ENCODE measurements around the gene DCC. TPM values are rescaled to one million over a fixed set of nuclear protein-coding genes. Genes with fewer than 3 reads are reported as not detected.

The DCC gene
- total RNA-seq, 1 experiment from 2014 or later: not detected

DNA sequence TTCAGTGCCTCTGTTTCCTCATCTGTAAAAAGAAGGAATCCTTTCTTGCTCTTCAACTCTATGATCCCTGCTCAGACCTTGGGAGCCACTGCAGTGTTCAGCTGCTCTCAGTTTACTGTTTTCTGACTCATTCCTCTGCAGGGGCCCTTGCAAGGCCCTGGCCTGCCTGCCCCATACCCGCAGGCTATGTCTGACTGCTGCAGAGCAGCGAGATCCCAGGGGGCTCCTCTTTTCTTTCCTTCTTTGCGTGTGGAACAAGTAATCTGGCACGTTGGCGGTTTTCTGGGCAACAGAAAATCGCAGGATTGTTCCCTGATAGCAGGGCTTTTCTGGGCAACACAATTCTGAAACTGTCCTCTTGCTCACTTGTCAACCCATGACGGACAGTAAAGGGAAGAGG is 376.0 kb downstream of the DCC start:
- no peaks in the 10 kb centered on the region for H3K4me1 ChIP-seq (ENCODE audit: control insufficient read depth in 1 of 2, insufficient read depth in 2 of 2, low read length in 2 of 2)
- intact Hi-C loops (cut with micrococcal nuclease): no loop called here
- no peak overlapping the region for H3K9ac ChIP-seq (ENCODE audit: low read length)

DNA sequence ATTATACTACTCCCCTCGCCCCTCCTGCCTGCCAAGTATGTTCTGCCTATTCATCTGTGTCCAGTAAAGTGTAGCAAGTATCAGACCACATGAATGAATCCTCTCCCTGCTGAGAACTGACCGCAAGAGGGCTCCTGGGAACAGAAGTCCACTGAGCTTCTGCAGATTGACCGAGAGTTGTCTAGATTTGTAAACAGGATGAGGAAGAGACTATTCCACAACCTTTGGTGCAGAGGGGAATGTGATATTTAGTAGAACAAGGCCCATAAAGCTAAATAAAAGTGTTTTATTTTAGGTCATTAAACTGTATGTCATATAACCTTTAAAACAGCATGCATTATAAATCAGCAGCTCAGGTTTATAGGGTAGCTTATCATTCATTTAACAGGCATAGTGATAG is 377.0 kb downstream of the DCC start:
- H3K4me1 ChIP-seq (ENCODE audit: control insufficient read depth in 1 of 2, insufficient read depth in 2 of 2, low read length in 2 of 2): no peaks in the 10 kb centered on the region
- CTCF ChIA-PET: no interaction called here
- no peaks in the 10 kb centered on the region for H3K27me3 ChIP-seq (ENCODE audit: insufficient read depth, low read length)
- RAD21 ChIA-PET (ENCODE audit: low non-redundant PET in 1 of 2, low total read pairs in 2 of 2, uncharacterized antibody in 2 of 2, unreplicated experiment in 2 of 2): no interaction called here
- no peaks in the 10 kb centered on the region for H3K79me2 ChIP-seq (ENCODE audit: insufficient read depth, low read length)
- TF ChIP-seq EGR1 (IDR thresholded peaks at IDR 0.05; ENCODE audit: low read depth): no peak
- TF ChIP-seq EZH2phosphoT487 (IDR thresholded peaks at IDR 0.05; ENCODE audit: borderline replicate concordance): no peak
- TF ChIP-seq ELF1 (IDR thresholded peaks at IDR 0.05; ENCODE audit: borderline replicate concordance, low read depth): no peak
- TF ChIP-seq ZFX (IDR thresholded peaks at IDR 0.05): no peak
- TF ChIP-seq JUND (IDR thresholded peaks at IDR 0.05): no peak
- TF ChIP-seq POLR2A (IDR thresholded peaks at IDR 0.05; ENCODE audit: borderline replicate concordance, extremely low read depth, insufficient read depth, insufficient read length): no peak
- TF ChIP-seq, protein P1, sequence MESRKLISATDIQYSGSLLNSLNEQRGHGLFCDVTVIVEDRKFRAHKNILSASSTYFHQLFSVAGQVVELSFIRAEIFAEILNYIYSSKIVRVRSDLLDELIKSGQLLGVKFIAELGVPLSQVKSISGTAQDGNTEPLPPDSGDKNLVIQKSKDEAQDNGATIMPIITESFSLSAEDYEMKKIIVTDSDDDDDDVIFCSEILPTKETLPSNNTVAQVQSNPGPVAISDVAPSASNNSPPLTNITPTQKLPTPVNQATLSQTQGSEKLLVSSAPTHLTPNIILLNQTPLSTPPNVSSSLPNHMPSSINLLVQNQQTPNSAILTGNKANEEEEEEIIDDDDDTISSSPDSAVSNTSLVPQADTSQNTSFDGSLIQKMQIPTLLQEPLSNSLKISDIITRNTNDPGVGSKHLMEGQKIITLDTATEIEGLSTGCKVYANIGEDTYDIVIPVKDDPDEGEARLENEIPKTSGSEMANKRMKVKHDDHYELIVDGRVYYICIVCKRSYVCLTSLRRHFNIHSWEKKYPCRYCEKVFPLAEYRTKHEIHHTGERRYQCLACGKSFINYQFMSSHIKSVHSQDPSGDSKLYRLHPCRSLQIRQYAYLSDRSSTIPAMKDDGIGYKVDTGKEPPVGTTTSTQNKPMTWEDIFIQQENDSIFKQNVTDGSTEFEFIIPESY (IDR thresholded peaks at IDR 0.05; ENCODE audit: extremely low read depth, insufficient replicate concordance, low read length): no peak
- no peak for TF ChIP-seq POLR2AphosphoS5 (IDR thresholded peaks at IDR 0.05; ENCODE audit: low read depth, low read length)
- TF ChIP-seq SIN3A (IDR thresholded peaks at IDR 0.05; ENCODE audit: low read depth): no peak
- no peak for TF ChIP-seq SP1 (IDR thresholded peaks at IDR 0.05; ENCODE audit: low read depth)
- TF ChIP-seq, protein P2, sequence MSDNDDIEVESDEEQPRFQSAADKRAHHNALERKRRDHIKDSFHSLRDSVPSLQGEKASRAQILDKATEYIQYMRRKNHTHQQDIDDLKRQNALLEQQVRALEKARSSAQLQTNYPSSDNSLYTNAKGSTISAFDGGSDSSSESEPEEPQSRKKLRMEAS (IDR thresholded peaks at IDR 0.05): no peak
- TF ChIP-seq TCF7L2 (IDR thresholded peaks at IDR 0.05; ENCODE audit: borderline replicate concordance, extremely low read depth, insufficient read depth, insufficient read length): no peak
- H3K4me3 ChIP-seq (replicated peaks in 1 of 2; ENCODE audit: low read depth in 1 of 2, low read length in 2 of 2): no peak overlapping the region
- intact Hi-C loops (cut with micrococcal nuclease): no loop called here
- POLR2A ChIA-PET: no interaction called here
- H2AFZ ChIP-seq (ENCODE audit: low read depth, low read length, poor library complexity, severe bottlenecking): no peak overlapping the region
- DNase-seq (ENCODE audit: low read depth, low spot score) (no peak), ATAC-seq (no peak)
- no peak overlapping the region for H3K4me2 ChIP-seq (ENCODE audit: low read length)
- peaks cover 15 to 20% of the 10 kb centered on the region in 2 experiments; a peak in 2 of 4 replicates for H3K9me3 ChIP-seq (ENCODE audit: control insufficient read depth in 1 of 2, insufficient read depth in 1 of 2, low read depth in 1 of 2, low read length in 2 of 2)
- H3K36me3 ChIP-seq (ENCODE audit: control insufficient read depth in 1 of 2, insufficient read depth in 2 of 2, low read length in 2 of 2): no peaks in the 10 kb centered on the region
- H4K20me1 ChIP-seq (ENCODE audit: insufficient read depth): no peaks in the 10 kb centered on the region
- H3K27ac ChIP-seq (ENCODE audit: low read depth, low read length): no peak overlapping the region
- H3K9ac ChIP-seq (ENCODE audit: low read length): no peak overlapping the region
- no TSS peak for BruUV-seq (replicated peaks)
- H3K9me2 ChIP-seq (ENCODE audit: insufficient read depth): no peaks in the 10 kb centered on the region

More for the DNA sequence above, 376.0 kb downstream of the DCC start:
- Histone ChIP-seq H3K4me3 (replicated peaks in 1 of 2; ENCODE audit: low read depth in 1 of 2, low read length in 2 of 2) (no peak overlapping the region), H3K27me3 (ENCODE audit: insufficient read depth, low read length) (no peaks in the 10 kb centered on the region), H3K9me2 (ENCODE audit: insufficient read depth) (no peaks in the 10 kb centered on the region), H3K4me2 (ENCODE audit: low read length) (no peak overlapping the region), H3K27ac (ENCODE audit: low read depth, low read length) (no peak overlapping the region), H3K36me3 (ENCODE audit: control insufficient read depth in 1 of 2, insufficient read depth in 2 of 2, low read length in 2 of 2) (no peaks in the 10 kb centered on the region), H3K9me3 (ENCODE audit: control insufficient read depth in 1 of 2, insufficient read depth in 1 of 2, low read depth in 1 of 2, low read length in 2 of 2) (peaks cover 10 to 24% of the 10 kb centered on the region in 2 experiments; a peak in 2 of 4 replicates), H4K20me1 (ENCODE audit: insufficient read depth) (no peaks in the 10 kb centered on the region), H3K79me2 (ENCODE audit: insufficient read depth, low read length) (no peaks in the 10 kb centered on the region), H2AFZ (ENCODE audit: low read depth, low read length, poor library complexity, severe bottlenecking) (no peak overlapping the region)
- ChIA-PET CTCF (no interaction called here), RAD21 (ENCODE audit: low non-redundant PET in 1 of 2, low total read pairs in 2 of 2, uncharacterized antibody in 2 of 2, unreplicated experiment in 2 of 2) (no interaction called here), POLR2A (no interaction called here)
- no TSS peak for BruUV-seq (replicated peaks)
- no peak for DNase-seq (ENCODE audit: low read depth, low spot score)
- no peak for ATAC-seq
- TF ChIP-seq ZNF274 (IDR thresholded peaks at IDR 0.05; ENCODE audit: low read depth, low read length) (no peak), EZH2phosphoT487 (IDR thresholded peaks at IDR 0.05; ENCODE audit: borderline replicate concordance) (no peak), SRF (IDR thresholded peaks at IDR 0.05; ENCODE audit: low read depth) (no peak), ZFX (IDR thresholded peaks at IDR 0.05) (no peak), EZH2 (IDR thresholded peaks at IDR 0.05) (no peak), JUND (IDR thresholded peaks at IDR 0.05) (no peak), EGR1 (IDR thresholded peaks at IDR 0.05; ENCODE audit: low read depth) (no peak)

Data from HCT116 (cell line).